GM12892 (cell line): ENCODE measurements around the gene MCAT.

Source experiments
- POLR2A ChIP-seq: IDR thresholded peaks from 2 replicates; pipeline ENCODE4 v1.6.1; 2011; ENCODE audit warnings: low read depth, low read length, control low read depth
- POLR2AphosphoS5 ChIP-seq: IDR thresholded peaks from 2 replicates; pipeline ENCODE4 v1.6.1; 2011; ENCODE audit warnings: low read depth, low read length, control low read depth

- TF ChIP-seq POLR2AphosphoS5 (no peak), POLR2A (no peak)
Observed at GRCh38 chr22:43101306-43101705, 41.9 kb downstream of the MCAT start.
